K562 (cell line): Measurements from ENCODE around the gene STX11. TPM values are rescaled to one million over a fixed set of nuclear protein-coding genes. Genes with fewer than 3 reads are reported as not detected.

ENCODE experiments used
- ATAC-seq: fragments of 200-7000 bp; cut with Tn5 transposase; 3 replicates; pipeline ENCODE4 v1.9.1; 2020; ENCODE audit warnings: moderate library complexity
- BruUV-seq: library from RNA; stranded (reverse); fragments of 400-500 nt; replicated peaks from 2 replicates; lab custom pipeline; 2021; lab: Mats Ljungman, UMichigan
- CTCF ChIA-PET: fragments of 300-600 bp; formaldehyde crosslinking; extraction: SDS; loops from one replicate; lab custom pipeline; 2021; ENCODE audit warnings: low intra/inter-chr PET ratio; lab: Yijun Ruan, JAX
- POLR2A ChIA-PET: fragments of 300-600, 350-650 bp; sonication (Branson Sonifier 250); formaldehyde crosslinking; extraction: SDS; loops from one replicate; lab custom pipeline; 2021; ENCODE audit warnings: antibody characterized with exemption, inconsistent platforms; lab: Yijun Ruan, JAX
- DNase-seq, 4 experiments: peaks; one replicate each; pipeline versions ENCODE4 v3.0.0 to v3.0.0-alpha.2; 2011 to 2018; ENCODE audit warnings: low spot score in 3 of 4, mixed read lengths in 3 of 4; ENCODE audit errors: extremely low read depth in 1 of 4
- FAIRE-seq: peaks from 2 replicates; lab custom pipeline; 2011; peaks lifted over from hg19 to GRCh38; lab: Jason Lieb, UNC
- H2AFZ ChIP-seq: 2 replicates; pipeline ENCODE4 v1.6.0; 2011; ENCODE audit warnings: low read depth, low read length, control low read depth, inconsistent platforms
- H3K27ac ChIP-seq: fragments of 200-600 bp; 3 replicates; pipeline ENCODE4 v1.8.0; 2011; ENCODE audit warnings: low read depth, mild to moderate bottlenecking, control low read depth, inconsistent platforms, low read length, moderate library complexity, mixed read lengths; ENCODE audit errors: extremely low read depth
- H3K27me3 ChIP-seq, 2 experiments: fragments of 300-600 bp in 1 of 2; 2 replicates in 1 of 2; 3 replicates in 1 of 2; pipeline versions ENCODE4 v1.6.0 to v1.8.0; 2011; ENCODE audit warnings: inconsistent platforms in 2 of 2, low read length in 2 of 2, mild to moderate bottlenecking in 1 of 2, mixed read lengths in 1 of 2, moderate library complexity in 1 of 2; ENCODE audit not compliant: control insufficient read depth in 2 of 2, insufficient read depth in 2 of 2
- H3K36me3 ChIP-seq: fragments of 300-600 bp; 3 replicates; pipeline ENCODE4 v1.8.0; 2011; ENCODE audit warnings: mild to moderate bottlenecking, low read length, inconsistent platforms; ENCODE audit not compliant: control insufficient read depth, insufficient read depth
- H3K4me1 ChIP-seq, 2 experiments: fragments of 200-600 bp in 1 of 2; replicated peaks in 1 of 2; 2 replicates in 1 of 2; 3 replicates in 1 of 2; pipeline versions ENCODE4 v1.5.1 to v1.8.0; 2011; ENCODE audit warnings: inconsistent platforms in 2 of 2, low read length in 2 of 2, mild to moderate bottlenecking in 1 of 2, mixed read lengths in 1 of 2, moderate library complexity in 1 of 2; ENCODE audit not compliant: control insufficient read depth in 2 of 2, insufficient read depth in 2 of 2
- H3K4me2 ChIP-seq: 2 replicates; pipeline ENCODE4 v1.6.1; 2011; ENCODE audit warnings: low read length, control low read depth, inconsistent platforms, mixed read lengths; ENCODE audit not compliant: insufficient read depth
- H3K4me3 ChIP-seq: fragments of 200-600 bp; sonication (generic), shearing (Covaris generic); 2 replicates; pipeline ENCODE4 v1.5.1; 2016; ENCODE audit warnings: control low read depth, inconsistent platforms
- H3K79me2 ChIP-seq: fragments of 200-600 bp; 3 replicates; pipeline ENCODE4 v1.8.0; 2011; ENCODE audit warnings: low read length, inconsistent platforms; ENCODE audit not compliant: control insufficient read depth, insufficient read depth
- H3K9ac ChIP-seq, 2 experiments: 2 replicates each; pipeline versions ENCODE4 v1.6.0 to v1.6.1; 2011; ENCODE audit warnings: low read depth in 2 of 2, low read length in 2 of 2, control low read depth in 1 of 2, inconsistent platforms in 1 of 2, mild to moderate bottlenecking in 1 of 2, mixed read lengths in 1 of 2; ENCODE audit not compliant: insufficient read depth in 1 of 2
- H3K9me1 ChIP-seq: one replicate; pipeline ENCODE4 v1.6.0; 2011; ENCODE audit warnings: inconsistent platforms, mild to moderate bottlenecking, low read length, moderate library complexity; ENCODE audit not compliant: control insufficient read depth, insufficient read depth
- H3K9me3 ChIP-seq: replicated peaks from 2 replicates; pipeline ENCODE4 v1.5.1; 2011; ENCODE audit warnings: low read depth, low read length, inconsistent platforms; ENCODE audit not compliant: control insufficient read depth, insufficient read depth
- H4K20me1 ChIP-seq: replicated peaks from 2 replicates; pipeline ENCODE4 v1.6.1; 2011; ENCODE audit warnings: low read length, inconsistent platforms, mixed read lengths; ENCODE audit not compliant: control insufficient read depth, insufficient read depth
- AFF1 ChIP-seq, 2 experiments: fragments of 450-650 bp; IDR thresholded peaks; 2 replicates each; pipeline ENCODE4 v1.6.1; 2018; ENCODE audit warnings: mild to moderate bottlenecking in 2 of 2, low read depth in 1 of 2; ENCODE audit not compliant: partially characterized antibody in 2 of 2
- ARID2 ChIP-seq: fragments of 450-650 bp; IDR thresholded peaks from 2 replicates; pipeline ENCODE4 v1.6.1; 2017; ENCODE audit warnings: antibody characterized with exemption, mild to moderate bottlenecking
- CBX1 ChIP-seq: sonication (generic); IDR thresholded peaks from 2 replicates; pipeline ENCODE4 v1.6.1; 2016; ENCODE audit warnings: antibody characterized with exemption, low read depth, mild to moderate bottlenecking
- CEBPG ChIP-seq, 3 experiments: fragments of 200-800 bp in 1 of 3; sonication (Bioruptor generic) in 1 of 3; sonication (generic) in 1 of 3; formaldehyde crosslinking in 1 of 3; IDR thresholded peaks in 2 of 3; conservative IDR thresholded peaks in 1 of 3; 2 replicates each; pipeline versions ENCODE4 v1.6.1 to v1.8.0; 2016 to 2022; ENCODE audit warnings: missing compliant biosample characterization in 2 of 3, missing genetic modification characterization in 2 of 3, mild to moderate bottlenecking in 1 of 3, missing genetic modification reagents in 1 of 3
- FOS ChIP-seq: IDR thresholded peaks from 3 replicates; pipeline ENCODE4 v1.6.1; 2011; ENCODE audit not compliant: insufficient read length; ENCODE audit errors: extremely low read depth
- PKNOX1 ChIP-seq: fragments of 450-650 bp; IDR thresholded peaks from 2 replicates; pipeline ENCODE4 v1.6.1; 2016
- POLR2H ChIP-seq: IDR thresholded peaks from 2 replicates; pipeline ENCODE4 v1.6.1; 2016; ENCODE audit warnings: missing genetic modification characterization, low read depth, mild to moderate bottlenecking, control low read depth, missing compliant biosample characterization, moderate library complexity
- ZBTB12 ChIP-seq: fragments of 250-450 bp; sonication (Bioruptor Pico); IDR thresholded peaks from 2 replicates; pipeline ENCODE4 v1.4.0; 2020
- ZBTB9 ChIP-seq: fragments of 450-650 bp; formaldehyde crosslinking; IDR thresholded peaks from 2 replicates; pipeline ENCODE4 v1.4.0; 2020; ENCODE audit warnings: mild to moderate bottlenecking, moderate library complexity
- ZNF696 ChIP-seq: fragments of 250-450 bp; sonication (Bioruptor Pico); conservative IDR thresholded peaks from 2 replicates; pipeline ENCODE4 v1.4.0; 2020; ENCODE audit warnings: mild to moderate bottlenecking, moderate library complexity
- WGBS: fragments of 100-300 bp; shearing (Covaris generic); methylation state at CpG from one replicate; pipeline ENCODE4 v1.1.6; 2016; ENCODE audit warnings: low coverage, mixed read lengths; ENCODE audit not compliant: insufficient coverage; ENCODE audit errors: missing lambda C conversion rate; 5-methylcytosine and 5-hydroxymethylcytosine counted together
- in situ Hi-C: fragments of 300-500 bp; cut with MboI; formaldehyde crosslinking; loops from 4 replicates; pipeline ENCODE4 v1.15.0; 2018; ENCODE audit warnings: inconsistent platforms, mixed read lengths
- intact Hi-C: fragments of 100-400 bp; cut with micrococcal nuclease; formaldehyde crosslinking; loops from 2 replicates; pipeline ENCODE4 v1.14.2; 2022
- polyA plus RNA-seq, 8 experiments: library from polyadenylated mRNA; depleted of rRNA in 4 of 8; stranded (reverse) in 5 of 8; unstranded in 3 of 8; fragments of >200 nt; fragmentation: Nextera tagmentation in 2 of 8; fragmentation: Illumina TruSeq in 1 of 8; extraction: Ambion mirVana in 2 of 8; extraction: Trizol in 1 of 8; gene quantifications; 2 replicates each; pipeline versions ENCODE4 v1.2.1 to v1.2.3, GENCODE V29; 2011 to 2014; ENCODE audit warnings: inconsistent platforms in 1 of 8, missing spikeins in 1 of 8
- total RNA-seq, 7 experiments: library from RNA; depleted of rRNA in 6 of 7; stranded (reverse); fragments of >200 nt in 6 of 7; fragmentation: Illumina TruSeq in 2 of 7; extraction: Trizol in 2 of 7; gene quantifications; 2 replicates each; pipeline versions ENCODE4 v1.2.1 to v1.2.3, GENCODE V29; 2011 to 2021; ENCODE audit warnings: low replicate concordance in 1 of 7

Gene STX11
- total and polyA plus RNA-seq, 9 of the 15 experiments (the other 6 are each of a cell fraction or from before 2014, with no cell fraction given) = 0.06 to 0.73 (median 0.40) TPM

- Histone ChIP-seq H3K9me1 (no peaks in the 10 kb centered on the region), H3K9ac (peak overlapping the region in 1 of 2 experiments; percentile 29; a peak in 2 of 4 replicates), H3K4me1 (peaks cover 0 to 16% of the 10 kb centered on the region in 2 experiments; a peak in 3 of 5 replicates), H3K4me3 (no peak overlapping the region), H3K4me2 (no peak overlapping the region), H3K27me3 (no peaks in the 10 kb centered on the region), H3K9me3 (no peaks in the 10 kb centered on the region), H2AFZ (peak overlapping the region; percentile 76), H3K27ac (peak overlapping the region; percentile 64; the same call in 2 of the 3 replicates), H3K36me3 (no peaks in the 10 kb centered on the region), H3K79me2 (no peaks in the 10 kb centered on the region), H4K20me1 (no peaks in the 10 kb centered on the region)
- ChIA-PET CTCF (no interaction called here), POLR2A (interaction anchor here (0.7 to 1.2 kb wide), 5 partner anchors 9 to 52 kb away, joined by 3 read pairs; partner anchors contain the start of gene SF3B5)
- intact Hi-C loops = no loop called here
- BruUV-seq = no TSS peak
- FAIRE-seq (peak; percentile 32), DNase-seq (peak in 1 of 4 experiments; percentile 40), ATAC-seq (peak; percentile 69)
- in situ Hi-C loops = no loop called here
- WGBS = 0% methylated on average over 2 of the region's 2 CpGs
- no peak for TF ChIP-seq AFF1 (IDR thresholded peaks at IDR 0.05; ENCODE audit: low read depth in 1 of 2, partially characterized antibody in 2 of 2)
- peak; percentile 61 for TF ChIP-seq POLR2H (tag)
- TF ChIP-seq CBX1 = no peak
- no peak for TF ChIP-seq FOS
- no peak for TF ChIP-seq ARID2
- TF ChIP-seq ZNF696 (CRISPR knock-in tag) = no peak
- no peak for TF ChIP-seq ZBTB12 (CRISPR knock-in tag)
- TF ChIP-seq PKNOX1 = peak; percentile 90
- no peak for TF ChIP-seq ZBTB9 (CRISPR knock-in tag)
- TF ChIP-seq CEBPG (CRISPR knock-in tag; IDR thresholded peaks at IDR 0.05) = no peak
- TF ChIP-seq CEBPG (tag; conservative IDR thresholded peaks at IDR 0.05 in 1 of 2, IDR thresholded peaks at IDR 0.05 in 1 of 2) = 0 out of 4 replicates have a peak, but pooled peaks of 1 of the 2 experiments have one; percentile 39
These were observed 26.5 kb upstream of the STX11 start for GRCh38 chr6:144123836-144124235.
